GM12878 (cell line): ENCODE measurements around the gene COX4I2.

Source experiments
- CHD1 ChIP-seq: IDR thresholded peaks from 2 replicates; pipeline ENCODE4 v1.6.1; 2012; ENCODE audit warnings: low read depth, low read length, improper control_type of control experiment
- MYC ChIP-seq: IDR thresholded peaks from 2 replicates; pipeline ENCODE4 v1.6.1; 2011; ENCODE audit warnings: mild to moderate bottlenecking, low read length, moderate library complexity, inconsistent platforms; ENCODE audit not compliant: insufficient read depth, insufficient replicate concordance, insufficient read length, severe bottlenecking
- NFIC ChIP-seq: IDR thresholded peaks from 2 replicates; pipeline ENCODE4 v1.6.1; 2012; ENCODE audit warnings: low read depth, mild to moderate bottlenecking, inconsistent platforms, low read length, moderate library complexity
- POLR2A ChIP-seq: IDR thresholded peaks from 2 replicates; pipeline ENCODE4 v1.6.1; 2011; ENCODE audit warnings: low read depth, mild to moderate bottlenecking, low read length
- SREBF2 ChIP-seq: IDR thresholded peaks from 2 replicates; pipeline ENCODE4 v1.6.1; 2012; ENCODE audit warnings: mild to moderate bottlenecking, low read length
- STAT3 ChIP-seq: IDR thresholded peaks from 2 replicates; pipeline ENCODE4 v1.6.1; 2011; ENCODE audit warnings: low read depth, low read length, improper control_type of control experiment
- ZNF24 ChIP-seq: fragments of 450-650 bp; IDR thresholded peaks from 2 replicates; pipeline ENCODE4 v1.6.1; 2017; ENCODE audit warnings: antibody characterized with exemption, mild to moderate bottlenecking
- TF ChIP-seq, protein P1 (sequence below), 3 experiments: IDR thresholded peaks in 2 of 3; conservative IDR thresholded peaks in 1 of 3; 2 replicates each; pipeline ENCODE4 v1.5.1; 2011; ENCODE audit warnings: low read depth in 3 of 3, low read length in 3 of 3, mild to moderate bottlenecking in 3 of 3, control low read depth in 2 of 3, moderate library complexity in 2 of 3, inconsistent platforms in 1 of 3, mixed read lengths in 1 of 3; ENCODE audit not compliant: control insufficient read depth in 2 of 3, insufficient read depth in 1 of 3; ENCODE audit errors: extremely low read depth in 1 of 3
- TF ChIP-seq, protein P2 (sequence below): fragments of 450-650 bp; formaldehyde crosslinking; IDR thresholded peaks from 2 replicates; pipeline ENCODE4 v1.4.0; 2022; ENCODE audit warnings: mild to moderate bottlenecking, moderate library complexity
- TF ChIP-seq, protein P3 (sequence below): IDR thresholded peaks from 2 replicates; pipeline ENCODE4 v1.6.1; 2011; ENCODE audit warnings: mild to moderate bottlenecking, low read depth, low read length, moderate library complexity; ENCODE audit not compliant: insufficient replicate concordance

DNA sequence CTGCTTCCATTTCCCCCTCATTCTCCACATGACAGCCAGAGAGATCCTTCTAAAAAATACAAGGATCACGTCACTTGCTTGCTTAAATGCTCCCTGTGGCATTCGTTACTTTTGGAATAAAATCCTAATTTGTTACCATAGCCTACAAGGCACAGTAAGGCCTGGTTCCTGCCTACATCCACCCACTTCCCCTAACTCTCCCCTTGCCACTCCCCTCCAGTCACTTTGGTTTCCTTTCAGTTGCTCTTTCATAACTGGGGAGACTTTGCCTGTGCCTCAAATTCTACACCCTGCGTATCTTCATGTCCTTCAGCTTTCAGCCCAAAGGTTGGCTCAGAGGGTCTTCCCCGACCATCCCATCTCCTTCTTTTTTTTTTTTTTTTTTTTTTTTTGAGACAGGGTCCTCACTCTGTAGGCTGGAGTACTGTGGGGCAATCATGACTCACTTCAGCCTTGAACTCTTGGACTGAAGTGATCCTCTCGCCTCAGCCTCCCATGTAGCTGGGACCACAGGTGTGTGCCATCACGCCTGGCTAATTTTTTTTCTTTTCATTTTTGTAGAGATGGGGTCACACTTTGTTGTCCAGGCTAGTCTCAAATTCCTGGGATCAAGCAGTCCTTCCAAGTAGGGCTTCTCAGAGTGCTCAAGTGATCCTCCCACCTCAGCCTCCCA, 20.1 kb upstream of the COX4I2 start:
- TF ChIP-seq SREBF2: no peak
- TF ChIP-seq, protein P1, sequence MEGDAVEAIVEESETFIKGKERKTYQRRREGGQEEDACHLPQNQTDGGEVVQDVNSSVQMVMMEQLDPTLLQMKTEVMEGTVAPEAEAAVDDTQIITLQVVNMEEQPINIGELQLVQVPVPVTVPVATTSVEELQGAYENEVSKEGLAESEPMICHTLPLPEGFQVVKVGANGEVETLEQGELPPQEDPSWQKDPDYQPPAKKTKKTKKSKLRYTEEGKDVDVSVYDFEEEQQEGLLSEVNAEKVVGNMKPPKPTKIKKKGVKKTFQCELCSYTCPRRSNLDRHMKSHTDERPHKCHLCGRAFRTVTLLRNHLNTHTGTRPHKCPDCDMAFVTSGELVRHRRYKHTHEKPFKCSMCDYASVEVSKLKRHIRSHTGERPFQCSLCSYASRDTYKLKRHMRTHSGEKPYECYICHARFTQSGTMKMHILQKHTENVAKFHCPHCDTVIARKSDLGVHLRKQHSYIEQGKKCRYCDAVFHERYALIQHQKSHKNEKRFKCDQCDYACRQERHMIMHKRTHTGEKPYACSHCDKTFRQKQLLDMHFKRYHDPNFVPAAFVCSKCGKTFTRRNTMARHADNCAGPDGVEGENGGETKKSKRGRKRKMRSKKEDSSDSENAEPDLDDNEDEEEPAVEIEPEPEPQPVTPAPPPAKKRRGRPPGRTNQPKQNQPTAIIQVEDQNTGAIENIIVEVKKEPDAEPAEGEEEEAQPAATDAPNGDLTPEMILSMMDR (IDR thresholded peaks at IDR 0.05 in 2 of 3, conservative IDR thresholded peaks at IDR 0.05 in 1 of 3; ENCODE audit: control insufficient read depth in 2 of 3, extremely low read depth in 1 of 3, insufficient read depth in 1 of 3, low read depth in 3 of 3, low read length in 3 of 3): no peak
- no peak for TF ChIP-seq ZNF24
- TF ChIP-seq, protein P2, sequence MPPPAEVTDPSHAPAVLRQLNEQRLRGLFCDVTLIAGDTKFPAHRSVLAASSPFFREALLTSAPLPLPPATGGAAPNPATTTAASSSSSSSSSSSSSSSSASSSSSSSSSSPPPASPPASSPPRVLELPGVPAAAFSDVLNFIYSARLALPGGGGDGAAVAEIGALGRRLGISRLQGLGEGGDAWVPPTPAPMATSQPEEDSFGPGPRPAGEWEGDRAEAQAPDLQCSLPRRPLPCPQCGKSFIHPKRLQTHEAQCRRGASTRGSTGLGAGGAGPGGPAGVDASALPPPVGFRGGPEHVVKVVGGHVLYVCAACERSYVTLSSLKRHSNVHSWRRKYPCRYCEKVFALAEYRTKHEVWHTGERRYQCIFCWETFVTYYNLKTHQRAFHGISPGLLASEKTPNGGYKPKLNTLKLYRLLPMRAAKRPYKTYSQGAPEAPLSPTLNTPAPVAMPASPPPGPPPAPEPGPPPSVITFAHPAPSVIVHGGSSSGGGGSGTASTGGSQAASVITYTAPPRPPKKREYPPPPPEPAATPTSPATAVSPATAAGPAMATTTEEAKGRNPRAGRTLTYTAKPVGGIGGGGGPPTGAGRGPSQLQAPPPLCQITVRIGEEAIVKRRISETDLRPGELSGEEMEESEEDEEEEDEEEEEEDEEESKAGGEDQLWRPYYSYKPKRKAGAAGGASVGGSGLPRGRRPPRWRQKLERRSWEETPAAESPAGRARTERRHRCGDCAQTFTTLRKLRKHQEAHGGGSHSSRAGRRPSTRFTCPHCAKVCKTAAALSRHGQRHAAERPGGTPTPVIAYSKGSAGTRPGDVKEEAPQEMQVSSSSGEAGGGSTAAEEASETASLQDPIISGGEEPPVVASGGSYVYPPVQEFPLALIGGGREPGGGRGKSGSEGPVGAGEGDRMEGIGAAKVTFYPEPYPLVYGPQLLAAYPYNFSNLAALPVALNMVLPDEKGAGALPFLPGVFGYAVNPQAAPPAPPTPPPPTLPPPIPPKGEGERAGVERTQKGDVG: no peak
- TF ChIP-seq STAT3: no peak
- TF ChIP-seq, protein P3, sequence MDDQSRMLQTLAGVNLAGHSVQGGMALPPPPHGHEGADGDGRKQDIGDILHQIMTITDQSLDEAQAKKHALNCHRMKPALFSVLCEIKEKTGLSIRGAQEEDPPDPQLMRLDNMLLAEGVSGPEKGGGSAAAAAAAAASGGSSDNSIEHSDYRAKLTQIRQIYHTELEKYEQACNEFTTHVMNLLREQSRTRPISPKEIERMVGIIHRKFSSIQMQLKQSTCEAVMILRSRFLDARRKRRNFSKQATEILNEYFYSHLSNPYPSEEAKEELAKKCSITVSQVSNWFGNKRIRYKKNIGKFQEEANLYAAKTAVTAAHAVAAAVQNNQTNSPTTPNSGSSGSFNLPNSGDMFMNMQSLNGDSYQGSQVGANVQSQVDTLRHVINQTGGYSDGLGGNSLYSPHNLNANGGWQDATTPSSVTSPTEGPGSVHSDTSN: no peak
- TF ChIP-seq NFIC: no peak
- TF ChIP-seq CHD1: no peak
- no peak for TF ChIP-seq MYC
- TF ChIP-seq POLR2A: no peak
